ENCODE measurements around the gene BICRA. TPM values are rescaled to one million over a fixed set of nuclear protein-coding genes. Genes with fewer than 3 reads are reported as not detected.
A peak's percentile ranks its signal among the peaks of the same experiment; 100 is the strongest.

BICRA gene
- total and polyA plus RNA-seq, 9 of the 15 experiments (the other 6 are each of a cell fraction or from before 2014, with no cell fraction given) = 0.01 to 8.8 (median 1.2) TPM

- peak; percentile 41 to 74 for TF ChIP-seq E2F6 (IDR thresholded peaks at IDR 0.05; ENCODE audit: borderline replicate concordance in 1 of 2, extremely low read depth in 1 of 2, insufficient read depth in 1 of 2, insufficient read length in 1 of 2, low read depth in 1 of 2, low read length in 1 of 2, poor library complexity in 1 of 2, severe bottlenecking in 1 of 2)
- TF ChIP-seq, protein P1, sequence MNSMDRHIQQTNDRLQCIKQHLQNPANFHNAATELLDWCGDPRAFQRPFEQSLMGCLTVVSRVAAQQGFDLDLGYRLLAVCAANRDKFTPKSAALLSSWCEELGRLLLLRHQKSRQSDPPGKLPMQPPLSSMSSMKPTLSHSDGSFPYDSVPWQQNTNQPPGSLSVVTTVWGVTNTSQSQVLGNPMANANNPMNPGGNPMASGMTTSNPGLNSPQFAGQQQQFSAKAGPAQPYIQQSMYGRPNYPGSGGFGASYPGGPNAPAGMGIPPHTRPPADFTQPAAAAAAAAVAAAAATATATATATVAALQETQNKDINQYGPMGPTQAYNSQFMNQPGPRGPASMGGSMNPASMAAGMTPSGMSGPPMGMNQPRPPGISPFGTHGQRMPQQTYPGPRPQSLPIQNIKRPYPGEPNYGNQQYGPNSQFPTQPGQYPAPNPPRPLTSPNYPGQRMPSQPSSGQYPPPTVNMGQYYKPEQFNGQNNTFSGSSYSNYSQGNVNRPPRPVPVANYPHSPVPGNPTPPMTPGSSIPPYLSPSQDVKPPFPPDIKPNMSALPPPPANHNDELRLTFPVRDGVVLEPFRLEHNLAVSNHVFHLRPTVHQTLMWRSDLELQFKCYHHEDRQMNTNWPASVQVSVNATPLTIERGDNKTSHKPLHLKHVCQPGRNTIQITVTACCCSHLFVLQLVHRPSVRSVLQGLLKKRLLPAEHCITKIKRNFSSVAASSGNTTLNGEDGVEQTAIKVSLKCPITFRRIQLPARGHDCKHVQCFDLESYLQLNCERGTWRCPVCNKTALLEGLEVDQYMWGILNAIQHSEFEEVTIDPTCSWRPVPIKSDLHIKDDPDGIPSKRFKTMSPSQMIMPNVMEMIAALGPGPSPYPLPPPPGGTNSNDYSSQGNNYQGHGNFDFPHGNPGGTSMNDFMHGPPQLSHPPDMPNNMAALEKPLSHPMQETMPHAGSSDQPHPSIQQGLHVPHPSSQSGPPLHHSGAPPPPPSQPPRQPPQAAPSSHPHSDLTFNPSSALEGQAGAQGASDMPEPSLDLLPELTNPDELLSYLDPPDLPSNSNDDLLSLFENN (IDR thresholded peaks at IDR 0.05; ENCODE audit: low read depth in 2 of 2, low read length in 2 of 2) = no peak
- TF ChIP-seq ZNF384 (IDR thresholded peaks at IDR 0.05; ENCODE audit: low read depth, low read length) = peak; percentile 91
- 0 out of 4 replicates have a peak, but pooled peaks of 1 of the 2 experiments have one; percentile 39 for TF ChIP-seq RCOR1 (IDR thresholded peaks at IDR 0.05; ENCODE audit: borderline replicate concordance in 1 of 2, low read depth in 2 of 2, low read length in 2 of 2)
- TF ChIP-seq TAF7 (tag; IDR thresholded peaks at IDR 0.05) = peak; percentile 62
- TF ChIP-seq ZNF398 (CRISPR knock-in tag; IDR thresholded peaks at IDR 0.05) = no peak
- TF ChIP-seq ZNF780A (CRISPR knock-in tag; IDR thresholded peaks at IDR 0.05) = no peak
- no peak for TF ChIP-seq ZFP36 (IDR thresholded peaks at IDR 0.05; ENCODE audit: low read depth, low read length, partially characterized antibody)
- no peak for TF ChIP-seq CAMTA2 (CRISPR knock-in tag; conservative IDR thresholded peaks at IDR 0.05)
- TF ChIP-seq, protein P2, sequence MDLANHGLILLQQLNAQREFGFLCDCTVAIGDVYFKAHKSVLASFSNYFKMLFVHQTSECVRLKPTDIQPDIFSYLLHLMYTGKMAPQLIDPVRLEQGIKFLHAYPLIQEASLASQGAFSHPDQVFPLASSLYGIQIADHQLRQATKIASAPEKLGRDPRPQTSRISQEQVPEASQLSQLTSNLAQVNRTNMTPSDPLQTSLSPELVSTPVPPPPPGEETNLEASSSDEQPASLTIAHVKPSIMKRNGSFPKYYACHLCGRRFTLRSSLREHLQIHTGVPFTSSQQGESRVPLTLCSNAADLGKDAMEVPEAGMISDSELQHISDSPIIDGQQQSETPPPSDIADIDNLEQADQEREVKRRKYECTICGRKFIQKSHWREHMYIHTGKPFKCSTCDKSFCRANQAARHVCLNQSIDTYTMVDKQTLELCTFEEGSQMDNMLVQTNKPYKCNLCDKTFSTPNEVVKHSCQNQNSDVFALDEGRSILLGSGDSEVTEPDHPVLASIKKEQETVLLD (IDR thresholded peaks at IDR 0.05) = no peak
- TF ChIP-seq HMGN3 (IDR thresholded peaks at IDR 0.05; ENCODE audit: borderline replicate concordance, extremely low read depth, insufficient read length, low read depth, low read length) = peak; percentile 64
- no peak for TF ChIP-seq RAD21 (CRISPR knock-in tag; conservative IDR thresholded peaks at IDR 0.05 in 1 of 2, IDR thresholded peaks at IDR 0.05 in 1 of 2)
- 0 out of 2 replicates have a peak, but pooled peaks have one; percentile 3 for TF ChIP-seq JUNB (CRISPR knock-in tag; conservative IDR thresholded peaks at IDR 0.05)
- TF ChIP-seq TARDBP (IDR thresholded peaks at IDR 0.05) = 0 out of 2 replicates have a peak, but pooled peaks have one; percentile 43
- no peak for TF ChIP-seq SLC30A9 (CRISPR knock-in tag; IDR thresholded peaks at IDR 0.05)
- no peak for TF ChIP-seq ARID3B (CRISPR knock-in tag; IDR thresholded peaks at IDR 0.05; ENCODE audit: borderline replicate concordance)
Measured at GRCh38 chr19:47608074-47608918, 638 bp upstream of the BICRA start (continued).

All from K562 (cell line).